K562 (cell line): Measurements from ENCODE around the gene PAIP1. TPM values are rescaled to one million over a fixed set of nuclear protein-coding genes. Genes with fewer than 3 reads are reported as not detected.
A peak's percentile ranks its signal among the peaks of the same experiment; 100 is the strongest.

ENCODE experiments used
- ATAC-seq: fragments of 200-7000 bp; cut with Tn5 transposase; 3 replicates; pipeline ENCODE4 v1.9.1; 2020; ENCODE audit warnings: moderate library complexity
- BruUV-seq: library from RNA; stranded (reverse); fragments of 400-500 nt; replicated peaks from 2 replicates; lab custom pipeline; 2021; lab: Mats Ljungman, UMichigan
- CTCF ChIA-PET: fragments of 300-600 bp; formaldehyde crosslinking; extraction: SDS; loops from one replicate; lab custom pipeline; 2021; ENCODE audit warnings: low intra/inter-chr PET ratio; lab: Yijun Ruan, JAX
- POLR2A ChIA-PET: fragments of 300-600, 350-650 bp; sonication (Branson Sonifier 250); formaldehyde crosslinking; extraction: SDS; loops from one replicate; lab custom pipeline; 2021; ENCODE audit warnings: antibody characterized with exemption, inconsistent platforms; lab: Yijun Ruan, JAX
- DNase-seq, 4 experiments: peaks; one replicate each; pipeline versions ENCODE4 v3.0.0 to v3.0.0-alpha.2; 2011 to 2018; ENCODE audit warnings: low spot score in 3 of 4, mixed read lengths in 3 of 4; ENCODE audit errors: extremely low read depth in 1 of 4
- FAIRE-seq: peaks from 2 replicates; lab custom pipeline; 2011; peaks lifted over from hg19 to GRCh38; lab: Jason Lieb, UNC
- H2AFZ ChIP-seq: 2 replicates; pipeline ENCODE4 v1.6.0; 2011; ENCODE audit warnings: low read depth, low read length, control low read depth, inconsistent platforms
- H3K27ac ChIP-seq: fragments of 200-600 bp; 3 replicates; pipeline ENCODE4 v1.8.0; 2011; ENCODE audit warnings: low read depth, mild to moderate bottlenecking, control low read depth, inconsistent platforms, low read length, moderate library complexity, mixed read lengths; ENCODE audit errors: extremely low read depth
- H3K27me3 ChIP-seq, 2 experiments: fragments of 300-600 bp in 1 of 2; 2 replicates in 1 of 2; 3 replicates in 1 of 2; pipeline versions ENCODE4 v1.6.0 to v1.8.0; 2011; ENCODE audit warnings: inconsistent platforms in 2 of 2, low read length in 2 of 2, mild to moderate bottlenecking in 1 of 2, mixed read lengths in 1 of 2, moderate library complexity in 1 of 2; ENCODE audit not compliant: control insufficient read depth in 2 of 2, insufficient read depth in 2 of 2
- H3K36me3 ChIP-seq: fragments of 300-600 bp; 3 replicates; pipeline ENCODE4 v1.8.0; 2011; ENCODE audit warnings: mild to moderate bottlenecking, low read length, inconsistent platforms; ENCODE audit not compliant: control insufficient read depth, insufficient read depth
- H3K4me1 ChIP-seq, 2 experiments: fragments of 200-600 bp in 1 of 2; replicated peaks in 1 of 2; 2 replicates in 1 of 2; 3 replicates in 1 of 2; pipeline versions ENCODE4 v1.5.1 to v1.8.0; 2011; ENCODE audit warnings: inconsistent platforms in 2 of 2, low read length in 2 of 2, mild to moderate bottlenecking in 1 of 2, mixed read lengths in 1 of 2, moderate library complexity in 1 of 2; ENCODE audit not compliant: control insufficient read depth in 2 of 2, insufficient read depth in 2 of 2
- H3K4me2 ChIP-seq: 2 replicates; pipeline ENCODE4 v1.6.1; 2011; ENCODE audit warnings: low read length, control low read depth, inconsistent platforms, mixed read lengths; ENCODE audit not compliant: insufficient read depth
- H3K4me3 ChIP-seq: fragments of 200-600 bp; sonication (generic), shearing (Covaris generic); 2 replicates; pipeline ENCODE4 v1.5.1; 2016; ENCODE audit warnings: control low read depth, inconsistent platforms
- H3K79me2 ChIP-seq: fragments of 200-600 bp; 3 replicates; pipeline ENCODE4 v1.8.0; 2011; ENCODE audit warnings: low read length, inconsistent platforms; ENCODE audit not compliant: control insufficient read depth, insufficient read depth
- H3K9ac ChIP-seq, 2 experiments: 2 replicates each; pipeline versions ENCODE4 v1.6.0 to v1.6.1; 2011; ENCODE audit warnings: low read depth in 2 of 2, low read length in 2 of 2, control low read depth in 1 of 2, inconsistent platforms in 1 of 2, mild to moderate bottlenecking in 1 of 2, mixed read lengths in 1 of 2; ENCODE audit not compliant: insufficient read depth in 1 of 2
- H3K9me1 ChIP-seq: one replicate; pipeline ENCODE4 v1.6.0; 2011; ENCODE audit warnings: inconsistent platforms, mild to moderate bottlenecking, low read length, moderate library complexity; ENCODE audit not compliant: control insufficient read depth, insufficient read depth
- H3K9me3 ChIP-seq: replicated peaks from 2 replicates; pipeline ENCODE4 v1.5.1; 2011; ENCODE audit warnings: low read depth, low read length, inconsistent platforms; ENCODE audit not compliant: control insufficient read depth, insufficient read depth
- H4K20me1 ChIP-seq: replicated peaks from 2 replicates; pipeline ENCODE4 v1.6.1; 2011; ENCODE audit warnings: low read length, inconsistent platforms, mixed read lengths; ENCODE audit not compliant: control insufficient read depth, insufficient read depth
- CBFA2T2 ChIP-seq: fragments of 450-650 bp; conservative IDR thresholded peaks from 2 replicates; pipeline ENCODE4 v1.6.1; 2017; ENCODE audit warnings: mild to moderate bottlenecking
- FUS ChIP-seq: fragments of 200-400 bp; formaldehyde crosslinking; optimal IDR thresholded peaks from 2 replicates; pipeline ENCODE3; 2017; ENCODE audit warnings: low read depth, low read length
- GATA2 ChIP-seq: sonication (generic); formaldehyde crosslinking; IDR thresholded peaks from 2 replicates; pipeline ENCODE4 v1.4.0; 2020; ENCODE audit warnings: mild to moderate bottlenecking, missing genetic modification reagents
- NCOR1 ChIP-seq: fragments of 450-650 bp; IDR thresholded peaks from 2 replicates; pipeline ENCODE4 v1.6.1; 2016; ENCODE audit warnings: mild to moderate bottlenecking, moderate library complexity
- NFRKB ChIP-seq: fragments of 450-650 bp; IDR thresholded peaks from 2 replicates; pipeline ENCODE4 v1.6.1; 2016; ENCODE audit warnings: low read depth
- RCOR1 ChIP-seq, 2 experiments: IDR thresholded peaks; 2 replicates each; pipeline ENCODE4 v1.6.1; 2012; ENCODE audit warnings: low read depth in 2 of 2, low read length in 2 of 2, borderline replicate concordance in 1 of 2, improper control_type of control experiment in 1 of 2
- SMAD4 ChIP-seq: fragments of 250-450 bp; sonication (Bioruptor Pico); conservative IDR thresholded peaks from 2 replicates; pipeline ENCODE4 v1.8.0; 2021; ENCODE audit warnings: inconsistent platforms, mild to moderate bottlenecking, moderate library complexity
- SMARCA4 ChIP-seq: fragments of 450-650 bp; IDR thresholded peaks from 2 replicates; pipeline ENCODE4 v1.6.1; 2016
- ZKSCAN8 ChIP-seq: fragments of 200-800 bp; sonication (Bioruptor generic); IDR thresholded peaks from 2 replicates; pipeline ENCODE4 v1.6.1; 2016; ENCODE audit warnings: missing genetic modification characterization, missing compliant biosample characterization
- ZNF24 ChIP-seq: fragments of 450-650 bp; IDR thresholded peaks from 2 replicates; pipeline ENCODE4 v1.6.1; 2016
- WGBS: fragments of 100-300 bp; shearing (Covaris generic); methylation state at CpG from one replicate; pipeline ENCODE4 v1.1.6; 2016; ENCODE audit warnings: low coverage, mixed read lengths; ENCODE audit not compliant: insufficient coverage; ENCODE audit errors: missing lambda C conversion rate; 5-methylcytosine and 5-hydroxymethylcytosine counted together
- in situ Hi-C: fragments of 300-500 bp; cut with MboI; formaldehyde crosslinking; loops from 4 replicates; pipeline ENCODE4 v1.15.0; 2018; ENCODE audit warnings: inconsistent platforms, mixed read lengths
- intact Hi-C: fragments of 100-400 bp; cut with micrococcal nuclease; formaldehyde crosslinking; loops from 2 replicates; pipeline ENCODE4 v1.14.2; 2022
- polyA plus RNA-seq, 8 experiments: library from polyadenylated mRNA; depleted of rRNA in 4 of 8; stranded (reverse) in 5 of 8; unstranded in 3 of 8; fragments of >200 nt; fragmentation: Nextera tagmentation in 2 of 8; fragmentation: Illumina TruSeq in 1 of 8; extraction: Ambion mirVana in 2 of 8; extraction: Trizol in 1 of 8; gene quantifications; 2 replicates each; pipeline versions ENCODE4 v1.2.1 to v1.2.3, GENCODE V29; 2011 to 2014; ENCODE audit warnings: inconsistent platforms in 1 of 8, missing spikeins in 1 of 8
- total RNA-seq, 7 experiments: library from RNA; depleted of rRNA in 6 of 7; stranded (reverse); fragments of >200 nt in 6 of 7; fragmentation: Illumina TruSeq in 2 of 7; extraction: Trizol in 2 of 7; gene quantifications; 2 replicates each; pipeline versions ENCODE4 v1.2.1 to v1.2.3, GENCODE V29; 2011 to 2021; ENCODE audit warnings: low replicate concordance in 1 of 7
- TF ChIP-seq, protein P1 (sequence below): sonication (generic); formaldehyde crosslinking; IDR thresholded peaks from 2 replicates; pipeline ENCODE4 v1.8.0; 2022; ENCODE audit warnings: mild to moderate bottlenecking, low read depth, missing genetic modification reagents
- TF ChIP-seq, protein P2 (sequence below), 2 experiments: fragments of 150-350 bp in 1 of 2; IDR thresholded peaks; 2 replicates each; pipeline ENCODE4 v1.6.1; 2012 to 2016; ENCODE audit warnings: low read depth in 2 of 2, low read length in 2 of 2, mild to moderate bottlenecking in 1 of 2, moderate library complexity in 1 of 2
- TF ChIP-seq, protein P3 (sequence below): fragments of 450-650 bp; formaldehyde crosslinking; IDR thresholded peaks from 2 replicates; pipeline ENCODE4 v1.4.0; 2020; ENCODE audit warnings: mild to moderate bottlenecking, moderate library complexity
- TF ChIP-seq, protein P4 (sequence below): sonication (generic); formaldehyde crosslinking; IDR thresholded peaks from 2 replicates; pipeline ENCODE4 v1.8.0; 2023; ENCODE audit warnings: mild to moderate bottlenecking, missing genetic modification reagents

PAIP1 gene
- total and polyA plus RNA-seq, 9 of the 15 experiments (the other 6 are each of a cell fraction or from before 2014, with no cell fraction given), result 51.7 to 181 (median 102) TPM

DNA sequence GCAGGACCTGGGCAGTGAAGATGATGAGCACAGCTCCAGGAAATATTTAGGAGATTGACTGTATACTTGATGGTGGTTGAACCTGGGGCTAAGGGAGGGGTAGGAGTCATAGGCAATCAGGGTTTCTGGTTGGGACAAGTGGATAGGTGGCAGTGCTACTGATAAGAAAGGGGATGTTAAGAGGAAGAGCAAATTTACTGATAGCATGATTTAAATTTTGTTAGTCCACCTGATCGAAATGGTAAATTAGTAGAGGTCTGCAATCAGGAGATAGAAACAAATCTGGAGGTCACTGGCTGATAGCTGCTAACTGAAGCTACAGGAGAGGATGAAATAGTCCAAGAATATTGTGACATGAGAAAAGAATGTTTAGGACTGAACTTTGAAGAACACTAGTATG lies 36.3 kb downstream of the PAIP1 start:
- no TSS peak for BruUV-seq
- DNase-seq (peak in 1 of 4 experiments; percentile 23), ATAC-seq (peak; percentile 19; the same call in 2 of the 3 replicates), FAIRE-seq (no peak)
- POLR2A ChIA-PET, result interaction anchor here (1.6 kb wide), 1 partner anchor 25 kb away, joined by 4 read pairs; no protein-coding TSS in a partner anchor
- H3K4me1 ChIP-seq, result peaks cover 0 to 6% of the 10 kb centered on the region in 2 experiments; a peak in 2 of 5 replicates
- in situ Hi-C loops (no loop called here), intact Hi-C loops (no loop called here)
- H2AFZ ChIP-seq, result no peak overlapping the region
- no peaks in the 10 kb centered on the region for H3K27me3 ChIP-seq
- H3K79me2 ChIP-seq, result no peaks in the 10 kb centered on the region
- no peak overlapping the region for H3K4me2 ChIP-seq
- peaks cover 16% of the 10 kb centered on the region for H3K36me3 ChIP-seq
- no peak overlapping the region for H3K27ac ChIP-seq
- no peaks in the 10 kb centered on the region for H3K9me3 ChIP-seq
- no peak overlapping the region for H3K4me3 ChIP-seq
- peaks cover 4% of the 10 kb centered on the region for H3K9me1 ChIP-seq
- 0% methylated on average over 1 of the region's 1 CpG for WGBS
- no peak overlapping the region for H3K9ac ChIP-seq
- no peaks in the 10 kb centered on the region for H4K20me1 ChIP-seq
- CTCF ChIA-PET, result no interaction called here
- no peak for TF ChIP-seq ZKSCAN8 (CRISPR knock-in tag)
- TF ChIP-seq, protein P1, sequence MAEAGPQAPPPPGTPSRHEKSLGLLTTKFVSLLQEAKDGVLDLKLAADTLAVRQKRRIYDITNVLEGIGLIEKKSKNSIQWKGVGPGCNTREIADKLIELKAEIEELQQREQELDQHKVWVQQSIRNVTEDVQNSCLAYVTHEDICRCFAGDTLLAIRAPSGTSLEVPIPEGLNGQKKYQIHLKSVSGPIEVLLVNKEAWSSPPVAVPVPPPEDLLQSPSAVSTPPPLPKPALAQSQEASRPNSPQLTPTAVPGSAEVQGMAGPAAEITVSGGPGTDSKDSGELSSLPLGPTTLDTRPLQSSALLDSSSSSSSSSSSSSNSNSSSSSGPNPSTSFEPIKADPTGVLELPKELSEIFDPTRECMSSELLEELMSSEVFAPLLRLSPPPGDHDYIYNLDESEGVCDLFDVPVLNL (CRISPR knock-in tag), result no peak
- TF ChIP-seq NCOR1, result no peak
- TF ChIP-seq ZNF24, result no peak
- TF ChIP-seq, protein P2, sequence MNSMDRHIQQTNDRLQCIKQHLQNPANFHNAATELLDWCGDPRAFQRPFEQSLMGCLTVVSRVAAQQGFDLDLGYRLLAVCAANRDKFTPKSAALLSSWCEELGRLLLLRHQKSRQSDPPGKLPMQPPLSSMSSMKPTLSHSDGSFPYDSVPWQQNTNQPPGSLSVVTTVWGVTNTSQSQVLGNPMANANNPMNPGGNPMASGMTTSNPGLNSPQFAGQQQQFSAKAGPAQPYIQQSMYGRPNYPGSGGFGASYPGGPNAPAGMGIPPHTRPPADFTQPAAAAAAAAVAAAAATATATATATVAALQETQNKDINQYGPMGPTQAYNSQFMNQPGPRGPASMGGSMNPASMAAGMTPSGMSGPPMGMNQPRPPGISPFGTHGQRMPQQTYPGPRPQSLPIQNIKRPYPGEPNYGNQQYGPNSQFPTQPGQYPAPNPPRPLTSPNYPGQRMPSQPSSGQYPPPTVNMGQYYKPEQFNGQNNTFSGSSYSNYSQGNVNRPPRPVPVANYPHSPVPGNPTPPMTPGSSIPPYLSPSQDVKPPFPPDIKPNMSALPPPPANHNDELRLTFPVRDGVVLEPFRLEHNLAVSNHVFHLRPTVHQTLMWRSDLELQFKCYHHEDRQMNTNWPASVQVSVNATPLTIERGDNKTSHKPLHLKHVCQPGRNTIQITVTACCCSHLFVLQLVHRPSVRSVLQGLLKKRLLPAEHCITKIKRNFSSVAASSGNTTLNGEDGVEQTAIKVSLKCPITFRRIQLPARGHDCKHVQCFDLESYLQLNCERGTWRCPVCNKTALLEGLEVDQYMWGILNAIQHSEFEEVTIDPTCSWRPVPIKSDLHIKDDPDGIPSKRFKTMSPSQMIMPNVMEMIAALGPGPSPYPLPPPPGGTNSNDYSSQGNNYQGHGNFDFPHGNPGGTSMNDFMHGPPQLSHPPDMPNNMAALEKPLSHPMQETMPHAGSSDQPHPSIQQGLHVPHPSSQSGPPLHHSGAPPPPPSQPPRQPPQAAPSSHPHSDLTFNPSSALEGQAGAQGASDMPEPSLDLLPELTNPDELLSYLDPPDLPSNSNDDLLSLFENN (IDR thresholded peaks at IDR 0.05; ENCODE audit: low read depth in 2 of 2, low read length in 2 of 2), result no peak
- TF ChIP-seq, protein P3, sequence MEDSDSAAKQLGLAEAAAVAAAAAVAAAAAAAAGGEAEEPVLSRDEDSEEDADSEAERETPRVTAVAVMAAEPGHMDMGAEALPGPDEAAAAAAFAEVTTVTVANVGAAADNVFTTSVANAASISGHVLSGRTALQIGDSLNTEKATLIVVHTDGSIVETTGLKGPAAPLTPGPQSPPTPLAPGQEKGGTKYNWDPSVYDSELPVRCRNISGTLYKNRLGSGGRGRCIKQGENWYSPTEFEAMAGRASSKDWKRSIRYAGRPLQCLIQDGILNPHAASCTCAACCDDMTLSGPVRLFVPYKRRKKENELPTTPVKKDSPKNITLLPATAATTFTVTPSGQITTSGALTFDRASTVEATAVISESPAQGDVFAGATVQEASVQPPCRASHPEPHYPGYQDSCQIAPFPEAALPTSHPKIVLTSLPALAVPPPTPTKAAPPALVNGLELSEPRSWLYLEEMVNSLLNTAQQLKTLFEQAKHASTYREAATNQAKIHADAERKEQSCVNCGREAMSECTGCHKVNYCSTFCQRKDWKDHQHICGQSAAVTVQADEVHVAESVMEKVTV (CRISPR knock-in tag), result no peak
- TF ChIP-seq SMARCA4, result 0 out of 2 replicates have a peak, but pooled peaks have one; percentile 10
- TF ChIP-seq SMAD4 (CRISPR knock-in tag), result no peak
- TF ChIP-seq GATA2 (CRISPR knock-in tag), result no peak
- TF ChIP-seq NFRKB, result no peak
- TF ChIP-seq FUS, result no peak
- TF ChIP-seq CBFA2T2, result peak; percentile 20; the same call in 1 of the 2 replicates
- TF ChIP-seq RCOR1 (IDR thresholded peaks at IDR 0.05; ENCODE audit: borderline replicate concordance in 1 of 2, low read depth in 2 of 2, low read length in 2 of 2), result peak in 1 of 2 experiments; percentile 65; a peak in 2 of 4 replicates
- TF ChIP-seq, protein P4, sequence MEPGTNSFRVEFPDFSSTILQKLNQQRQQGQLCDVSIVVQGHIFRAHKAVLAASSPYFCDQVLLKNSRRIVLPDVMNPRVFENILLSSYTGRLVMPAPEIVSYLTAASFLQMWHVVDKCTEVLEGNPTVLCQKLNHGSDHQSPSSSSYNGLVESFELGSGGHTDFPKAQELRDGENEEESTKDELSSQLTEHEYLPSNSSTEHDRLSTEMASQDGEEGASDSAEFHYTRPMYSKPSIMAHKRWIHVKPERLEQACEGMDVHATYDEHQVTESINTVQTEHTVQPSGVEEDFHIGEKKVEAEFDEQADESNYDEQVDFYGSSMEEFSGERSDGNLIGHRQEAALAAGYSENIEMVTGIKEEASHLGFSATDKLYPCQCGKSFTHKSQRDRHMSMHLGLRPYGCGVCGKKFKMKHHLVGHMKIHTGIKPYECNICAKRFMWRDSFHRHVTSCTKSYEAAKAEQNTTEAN (CRISPR knock-in tag), result no peak
